HepG2 (cell line): ENCODE data around the gene CORO1C. TPM values are rescaled to one million over a fixed set of nuclear protein-coding genes. Genes with fewer than 3 reads are reported as not detected.

Source experiments
- AKNA ChIP-seq: sonication (generic); formaldehyde crosslinking; IDR thresholded peaks from 2 replicates; pipeline ENCODE4 v1.4.0; 2020; ENCODE audit warnings: missing genetic modification reagents, borderline replicate concordance
- BCL6 ChIP-seq: IDR thresholded peaks from 2 replicates; pipeline ENCODE4 v1.6.1; 2016; ENCODE audit warnings: missing genetic modification reagents, missing compliant biosample characterization
- CEBPB ChIP-seq: IDR thresholded peaks from 2 replicates; pipeline ENCODE4 v1.6.1; 2011; ENCODE audit warnings: low read depth, low read length, improper control_type of control experiment, borderline replicate concordance
- CHD4 ChIP-seq: fragments of 200-600 bp; sonication (generic); IDR thresholded peaks from 2 replicates; pipeline ENCODE4 v1.7.0; 2017; ENCODE audit warnings: mild to moderate bottlenecking, low read length, borderline replicate concordance
- DMAP1 ChIP-seq: IDR thresholded peaks from 2 replicates; pipeline ENCODE4 v1.6.1; 2016
- EHMT2 ChIP-seq: fragments of 200-600 bp; sonication (generic); IDR thresholded peaks from 2 replicates; pipeline ENCODE4 v1.7.0; 2017; ENCODE audit warnings: antibody characterized with exemption, low read depth, low read length, borderline replicate concordance
- FIP1L1 ChIP-seq: fragments of 200-400 bp; formaldehyde crosslinking; IDR thresholded peaks from 2 replicates; pipeline ENCODE4 v1.6.1; 2018; ENCODE audit warnings: low read depth, mild to moderate bottlenecking, low read length, moderate library complexity, borderline replicate concordance; ENCODE audit not compliant: insufficient read depth
- HOMEZ ChIP-seq: IDR thresholded peaks from 2 replicates; pipeline ENCODE4 v1.6.1; 2016; ENCODE audit warnings: low read depth
- MAX ChIP-seq: IDR thresholded peaks from 2 replicates; pipeline ENCODE4 v1.6.1; 2012; ENCODE audit warnings: inconsistent platforms
- MED1 ChIP-seq: sonication (generic); formaldehyde crosslinking; IDR thresholded peaks from 2 replicates; pipeline ENCODE4 v1.4.0; 2020; ENCODE audit warnings: missing genetic modification reagents
- MXD1 ChIP-seq: sonication (generic); formaldehyde crosslinking; IDR thresholded peaks from 2 replicates; pipeline ENCODE4 v1.4.0; 2020; ENCODE audit warnings: mild to moderate bottlenecking, missing genetic modification reagents
- PPARG ChIP-seq: conservative IDR thresholded peaks from 2 replicates; pipeline ENCODE4 v1.6.1; 2016; ENCODE audit warnings: missing biosample characterization, missing genetic modification reagents
- TBX2 ChIP-seq: sonication (generic); formaldehyde crosslinking; IDR thresholded peaks from 2 replicates; pipeline ENCODE4 v1.5.0; 2020; ENCODE audit warnings: missing genetic modification reagents, mild to moderate bottlenecking, borderline replicate concordance
- ZFP91 ChIP-seq: sonication (generic); formaldehyde crosslinking; IDR thresholded peaks from 2 replicates; pipeline ENCODE4 v1.9.0; 2022; ENCODE audit warnings: missing genetic modification reagents, mild to moderate bottlenecking, borderline replicate concordance
- ZNF232 ChIP-seq: sonication (generic); formaldehyde crosslinking; IDR thresholded peaks from 2 replicates; pipeline ENCODE4 v1.4.0; 2020; ENCODE audit warnings: missing genetic modification reagents, borderline replicate concordance
- ZNF414 ChIP-seq: sonication (generic); formaldehyde crosslinking; IDR thresholded peaks from 2 replicates; pipeline ENCODE4 v1.5.0; 2020; ENCODE audit warnings: missing genetic modification reagents
- ZNF720 ChIP-seq: sonication (generic); formaldehyde crosslinking; IDR thresholded peaks from 2 replicates; pipeline ENCODE4 v1.4.0; 2020; ENCODE audit warnings: missing genetic modification reagents
- ZNF761 ChIP-seq: sonication (generic); formaldehyde crosslinking; conservative IDR thresholded peaks from 2 replicates; pipeline ENCODE4 v1.4.0; 2020; ENCODE audit warnings: mild to moderate bottlenecking, missing genetic modification reagents
- polyA plus RNA-seq, 8 experiments: library from polyadenylated mRNA; depleted of rRNA in 3 of 8; stranded (reverse) in 7 of 8; unstranded in 1 of 8; fragments of >200 nt; fragmentation: Illumina TruSeq in 4 of 8; extraction: Trizol in 4 of 8; gene quantifications; 2 replicates each; pipeline versions ENCODE4 v1.2.1 to v1.2.3, GENCODE V29; 2011 to 2016; ENCODE audit warnings: low read depth in 4 of 8, missing spikeins in 1 of 8, mixed read lengths in 1 of 8; ENCODE audit not compliant: insufficient read depth in 1 of 8
- total RNA-seq, 5 experiments: library from RNA; depleted of rRNA; stranded (reverse); fragments of >200 nt; fragmentation: Illumina TruSeq; extraction: Trizol; gene quantifications; 2 replicates each; pipeline ENCODE4 v1.2.3, GENCODE V29; 2016; ENCODE audit warnings: low read depth in 1 of 5

CORO1C gene
- total and polyA plus RNA-seq, 2 of the 13 experiments (the other 11 are each of a cell fraction or from before 2014, with no cell fraction given), result 73.7 to 131 TPM

GRCh38 chr12:108773798-108774788 lies 42.8 kb upstream of the CORO1C start (continued):
- TF ChIP-seq HOMEZ (CRISPR knock-in tag) (peak; percentile 65; the same call in 1 of the 2 replicates), ZNF761 (CRISPR knock-in tag) (0 out of 2 replicates have a peak, but pooled peaks have one; percentile 56), CEBPB (peak; percentile 92), CHD4 (no peak), FIP1L1 (no peak), MXD1 (CRISPR knock-in tag) (no peak), DMAP1 (CRISPR knock-in tag) (peak; percentile 52), ZFP91 (CRISPR knock-in tag) (peak; percentile 49; the same call in 1 of the 2 replicates), ZNF414 (0 out of 2 replicates have a peak, but pooled peaks have one; percentile 54), TBX2 (CRISPR knock-in tag) (peak; percentile 63; the same call in 1 of the 2 replicates), EHMT2 (no peak), BCL6 (CRISPR knock-in tag) (peak; percentile 89), ZNF720 (no peak), PPARG (CRISPR knock-in tag) (peak; percentile 21), ZNF232 (CRISPR knock-in tag) (0 out of 2 replicates have a peak, but pooled peaks have one; percentile 32), MED1 (CRISPR knock-in tag) (peak; percentile 84), MAX (peak; percentile 71), AKNA (no peak)
